GM23338 (cell line): ENCODE measurements around the gene UHMK1. TPM values are rescaled to one million over a fixed set of nuclear protein-coding genes. Genes with fewer than 3 reads are reported as not detected.

Experiments used
- ATAC-seq: fragments of 200-7000 bp; cut with Tn5 transposase; 3 replicates; pipeline ENCODE4 v1.9.1; 2020
- DNase-seq: peaks from one replicate; pipeline ENCODE4 v3.0.0-alpha.2; 2015; ENCODE audit warnings: low spot score
- H2AFZ ChIP-seq: fragments of 200-600 bp; sonication (generic); 2 replicates; pipeline ENCODE4 v1.8.0; 2016; ENCODE audit warnings: antibody characterized with exemption, mild to moderate bottlenecking, moderate library complexity
- H3F3A ChIP-seq: fragments of 200-600 bp; sonication (generic); replicated peaks from 2 replicates; pipeline ENCODE4 v1.8.0; 2017; ENCODE audit warnings: antibody characterized with exemption, mixed run types, low read depth
- H3K27ac ChIP-seq: fragments of 200-600 bp; sonication (generic); 2 replicates; pipeline ENCODE4 v1.6.1; 2016; ENCODE audit warnings: low read depth
- H3K27me3 ChIP-seq: fragments of 200-600 bp; sonication (generic); 2 replicates; pipeline ENCODE4 v1.8.0; 2016; ENCODE audit warnings: mild to moderate bottlenecking, mixed run types, moderate library complexity; ENCODE audit not compliant: insufficient read depth
- H3K36me3 ChIP-seq: fragments of 200-600 bp; sonication (generic); 2 replicates; pipeline ENCODE4 v1.8.0; 2016; ENCODE audit warnings: mild to moderate bottlenecking; ENCODE audit not compliant: insufficient read depth
- H3K4me1 ChIP-seq: fragments of 200-600 bp; sonication (generic); 2 replicates; pipeline ENCODE4 v1.8.0; 2016; ENCODE audit warnings: mild to moderate bottlenecking, moderate library complexity; ENCODE audit not compliant: insufficient read depth
- H3K4me2 ChIP-seq: fragments of 200-600 bp; sonication (generic); 2 replicates; pipeline ENCODE4 v1.7.1; 2017; ENCODE audit warnings: mixed run types
- H3K4me3 ChIP-seq: fragments of 200-600 bp; sonication (generic); 2 replicates; pipeline ENCODE4 v1.6.1; 2016; ENCODE audit warnings: mixed run types
- H3K79me2 ChIP-seq: fragments of 200-600 bp; sonication (generic); replicated peaks from 2 replicates; pipeline ENCODE4 v1.8.0; 2017; ENCODE audit warnings: mild to moderate bottlenecking; ENCODE audit not compliant: insufficient read depth
- H3K9me2 ChIP-seq: fragments of 200-600 bp; sonication (generic); 2 replicates; pipeline ENCODE4 v1.8.0; 2017; ENCODE audit not compliant: insufficient read depth
- H4K20me1 ChIP-seq: fragments of 200-600 bp; sonication (generic); replicated peaks from 2 replicates; pipeline ENCODE4 v1.8.0; 2017; ENCODE audit warnings: mild to moderate bottlenecking; ENCODE audit not compliant: insufficient read depth
- H3K27ac Mint-ChIP-seq: 2 replicates; pipeline ENCODE4 v1.8.0; 2020; ENCODE audit warnings: inconsistent platforms, mild to moderate bottlenecking, moderate library complexity, mixed read lengths
- H3K27me3 Mint-ChIP-seq: 3 replicates; pipeline ENCODE4 v1.8.0; 2022; ENCODE audit warnings: low read depth, mild to moderate bottlenecking, moderate library complexity, mixed read lengths, inconsistent platforms; ENCODE audit not compliant: insufficient read depth, poor library complexity
- H3K36me3 Mint-ChIP-seq: 3 replicates; pipeline ENCODE4 v1.8.0; 2021; ENCODE audit warnings: low read depth, mild to moderate bottlenecking, inconsistent platforms, moderate library complexity, mixed read lengths
- H3K4me1 Mint-ChIP-seq: 3 replicates; pipeline ENCODE4 v1.8.0; 2020; ENCODE audit warnings: mild to moderate bottlenecking, inconsistent platforms, mixed read lengths
- H3K4me3 Mint-ChIP-seq: 3 replicates; pipeline ENCODE4 v1.8.0; 2021; ENCODE audit warnings: moderate library complexity, mild to moderate bottlenecking, inconsistent platforms, mixed read lengths
- H3K9me3 Mint-ChIP-seq: 3 replicates; pipeline ENCODE4 v1.8.0; 2020; ENCODE audit warnings: moderate library complexity, mild to moderate bottlenecking, inconsistent platforms, mixed read lengths
- CREB1 ChIP-seq: fragments of 250-450 bp; sonication (Bioruptor Pico); IDR thresholded peaks from 2 replicates; pipeline ENCODE4 v1.5.0; 2020; ENCODE audit warnings: low read depth, mild to moderate bottlenecking, moderate library complexity
- EZH2 ChIP-seq: fragments of 200-600 bp; sonication (generic); IDR thresholded peaks from one replicate; pipeline ENCODE4 v1.8.0; 2017; ENCODE audit warnings: antibody characterized with exemption, mild to moderate bottlenecking, low read depth; ENCODE audit not compliant: unreplicated experiment
- EZH2phosphoT487 ChIP-seq: fragments of 200-600 bp; sonication (generic); IDR thresholded peaks from one replicate; pipeline ENCODE4 v1.8.1; 2018; ENCODE audit warnings: antibody characterized with exemption; ENCODE audit not compliant: unreplicated experiment
- NANOG ChIP-seq: IDR thresholded peaks from 2 replicates; pipeline ENCODE4 v1.6.1; 2016; ENCODE audit warnings: antibody characterized with exemption, borderline replicate concordance
- STAT1 ChIP-seq: IDR thresholded peaks from one replicate; pipeline ENCODE4 v1.6.1; 2016; ENCODE audit warnings: antibody characterized with exemption; ENCODE audit not compliant: unreplicated experiment
- ZNF114 ChIP-seq: fragments of 250-450 bp; sonication (Bioruptor Pico); IDR thresholded peaks from 2 replicates; pipeline ENCODE4 v1.5.0; 2020; ENCODE audit warnings: mild to moderate bottlenecking, moderate library complexity
- ZNF331 ChIP-seq: fragments of 250-450 bp; sonication (Bioruptor Pico); IDR thresholded peaks from 2 replicates; pipeline ENCODE4 v1.5.0; 2020; ENCODE audit warnings: low read depth, mild to moderate bottlenecking, moderate library complexity
- polyA plus RNA-seq: library from polyadenylated mRNA; unstranded; fragments of >200 nt; fragmentation: Nextera tagmentation; extraction: Ambion mirVana; gene quantifications from 2 replicates; pipeline ENCODE4 v1.2.1, GENCODE V29; 2016
- total RNA-seq: library from RNA; depleted of rRNA; stranded (reverse); fragments of >200 nt; shearing (Covaris generic); gene quantifications from 2 replicates; pipeline ENCODE4 v1.2.3, GENCODE V29; 2014
- TF ChIP-seq, protein P1 (sequence below): fragments of 250-450 bp; sonication (Bioruptor Pico); IDR thresholded peaks from 2 replicates; pipeline ENCODE4 v1.5.0; 2020; ENCODE audit warnings: mild to moderate bottlenecking, moderate library complexity
- TF ChIP-seq, protein P2 (sequence below), 2 experiments: fragments of 200-600 bp in 1 of 2; sonication (generic) in 1 of 2; conservative IDR thresholded peaks; 2 replicates each; pipeline versions ENCODE4 v1.5.1 to v1.6.1; 2016 to 2017; ENCODE audit warnings: antibody characterized with exemption in 2 of 2, low read depth in 2 of 2, mild to moderate bottlenecking in 2 of 2, moderate library complexity in 1 of 2

The UHMK1 gene
- total and polyA plus RNA-seq, 2 experiments from 2014 or later = 8.6 to 28.3 TPM

DNA sequence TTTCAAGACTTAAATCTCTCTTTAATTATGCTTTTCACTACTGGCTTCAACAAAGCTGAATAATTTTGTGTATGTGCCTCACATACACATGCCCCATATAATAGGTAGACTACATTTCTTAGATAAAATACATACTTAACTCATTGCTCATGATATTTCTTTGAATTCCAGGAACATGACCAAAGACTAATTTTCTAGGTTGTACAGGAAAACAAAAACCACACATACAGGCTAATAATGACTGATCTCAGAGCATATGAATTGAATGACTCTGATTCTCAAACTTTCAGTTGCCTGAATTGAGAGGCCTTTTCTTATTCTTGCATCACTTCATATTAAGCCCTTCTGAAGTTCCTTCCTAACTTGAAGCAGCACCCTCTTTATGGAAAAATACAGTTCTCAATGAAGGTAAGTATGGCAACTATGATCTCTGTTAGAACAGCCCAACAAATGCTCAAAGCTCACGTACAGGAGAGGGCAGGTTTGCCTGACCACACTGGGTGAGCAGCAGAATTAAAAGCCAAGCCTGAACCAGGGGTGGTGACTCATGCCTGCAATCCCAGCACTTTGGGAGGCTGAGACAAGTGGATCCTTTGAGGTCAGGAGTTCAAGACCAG, 41.3 kb downstream of the UHMK1 start:
- Histone ChIP-seq H3K9me2 (0 out of 2 replicates have a peak, but pooled peaks cover under 1% of the 10 kb centered on the region), H3K4me2 (no peak overlapping the region), H3K27me3 (no peaks in the 10 kb centered on the region), H3K27ac (no peak overlapping the region), H4K20me1 (no peaks in the 10 kb centered on the region), H3K4me1 (no peaks in the 10 kb centered on the region), H3K36me3 (no peaks in the 10 kb centered on the region; the same call in 1 of the 2 replicates), H2AFZ (no peak overlapping the region), H3F3A (no peaks in the 10 kb centered on the region), H3K79me2 (no peaks in the 10 kb centered on the region), H3K4me3 (no peak overlapping the region)
- Mint-ChIP-seq H3K27ac (no peak overlapping the region), H3K4me3 (no peak overlapping the region), H3K36me3 (no peaks in the 10 kb centered on the region; the same call in 2 of the 3 replicates), H3K27me3 (peaks cover 2% of the 10 kb centered on the region), H3K4me1 (no peaks in the 10 kb centered on the region), H3K9me3 (no peaks in the 10 kb centered on the region)
- no peak for TF ChIP-seq CREB1 (CRISPR knock-in tag)
- no peak for DNase-seq
- no peak for ATAC-seq

- no peaks in the 10 kb centered on the region for H4K20me1 ChIP-seq
- H3K4me2 ChIP-seq = no peak overlapping the region
- no peak for DNase-seq
- H3K4me3 ChIP-seq = no peak overlapping the region
- Mint-ChIP-seq H3K27ac (no peak overlapping the region), H3K4me1 (no peaks in the 10 kb centered on the region), H3K9me3 (no peaks in the 10 kb centered on the region), H3K36me3 (no peaks in the 10 kb centered on the region; the same call in 2 of the 3 replicates), H3K4me3 (no peak overlapping the region), H3K27me3 (no peaks in the 10 kb centered on the region)
- no peak overlapping the region for H2AFZ ChIP-seq
- no peaks in the 10 kb centered on the region; the same call in 1 of the 2 replicates for H3K36me3 ChIP-seq
- H3F3A ChIP-seq = no peaks in the 10 kb centered on the region
- H3K27ac ChIP-seq = no peak overlapping the region
- ATAC-seq = no peak
- H3K79me2 ChIP-seq = no peaks in the 10 kb centered on the region
- 0 out of 2 replicates have a peak, but pooled peaks cover 4% of the 10 kb centered on the region for H3K9me2 ChIP-seq
- H3K27me3 ChIP-seq = no peaks in the 10 kb centered on the region
- no peaks in the 10 kb centered on the region for H3K4me1 ChIP-seq
- no peak for TF ChIP-seq CREB1 (CRISPR knock-in tag)
- TF ChIP-seq EZH2phosphoT487 = no peak
- TF ChIP-seq STAT1 = no peak
- TF ChIP-seq ZNF331 (CRISPR knock-in tag) = no peak
- TF ChIP-seq NANOG = no peak
- TF ChIP-seq EZH2 = no peak
- TF ChIP-seq, protein P1, sequence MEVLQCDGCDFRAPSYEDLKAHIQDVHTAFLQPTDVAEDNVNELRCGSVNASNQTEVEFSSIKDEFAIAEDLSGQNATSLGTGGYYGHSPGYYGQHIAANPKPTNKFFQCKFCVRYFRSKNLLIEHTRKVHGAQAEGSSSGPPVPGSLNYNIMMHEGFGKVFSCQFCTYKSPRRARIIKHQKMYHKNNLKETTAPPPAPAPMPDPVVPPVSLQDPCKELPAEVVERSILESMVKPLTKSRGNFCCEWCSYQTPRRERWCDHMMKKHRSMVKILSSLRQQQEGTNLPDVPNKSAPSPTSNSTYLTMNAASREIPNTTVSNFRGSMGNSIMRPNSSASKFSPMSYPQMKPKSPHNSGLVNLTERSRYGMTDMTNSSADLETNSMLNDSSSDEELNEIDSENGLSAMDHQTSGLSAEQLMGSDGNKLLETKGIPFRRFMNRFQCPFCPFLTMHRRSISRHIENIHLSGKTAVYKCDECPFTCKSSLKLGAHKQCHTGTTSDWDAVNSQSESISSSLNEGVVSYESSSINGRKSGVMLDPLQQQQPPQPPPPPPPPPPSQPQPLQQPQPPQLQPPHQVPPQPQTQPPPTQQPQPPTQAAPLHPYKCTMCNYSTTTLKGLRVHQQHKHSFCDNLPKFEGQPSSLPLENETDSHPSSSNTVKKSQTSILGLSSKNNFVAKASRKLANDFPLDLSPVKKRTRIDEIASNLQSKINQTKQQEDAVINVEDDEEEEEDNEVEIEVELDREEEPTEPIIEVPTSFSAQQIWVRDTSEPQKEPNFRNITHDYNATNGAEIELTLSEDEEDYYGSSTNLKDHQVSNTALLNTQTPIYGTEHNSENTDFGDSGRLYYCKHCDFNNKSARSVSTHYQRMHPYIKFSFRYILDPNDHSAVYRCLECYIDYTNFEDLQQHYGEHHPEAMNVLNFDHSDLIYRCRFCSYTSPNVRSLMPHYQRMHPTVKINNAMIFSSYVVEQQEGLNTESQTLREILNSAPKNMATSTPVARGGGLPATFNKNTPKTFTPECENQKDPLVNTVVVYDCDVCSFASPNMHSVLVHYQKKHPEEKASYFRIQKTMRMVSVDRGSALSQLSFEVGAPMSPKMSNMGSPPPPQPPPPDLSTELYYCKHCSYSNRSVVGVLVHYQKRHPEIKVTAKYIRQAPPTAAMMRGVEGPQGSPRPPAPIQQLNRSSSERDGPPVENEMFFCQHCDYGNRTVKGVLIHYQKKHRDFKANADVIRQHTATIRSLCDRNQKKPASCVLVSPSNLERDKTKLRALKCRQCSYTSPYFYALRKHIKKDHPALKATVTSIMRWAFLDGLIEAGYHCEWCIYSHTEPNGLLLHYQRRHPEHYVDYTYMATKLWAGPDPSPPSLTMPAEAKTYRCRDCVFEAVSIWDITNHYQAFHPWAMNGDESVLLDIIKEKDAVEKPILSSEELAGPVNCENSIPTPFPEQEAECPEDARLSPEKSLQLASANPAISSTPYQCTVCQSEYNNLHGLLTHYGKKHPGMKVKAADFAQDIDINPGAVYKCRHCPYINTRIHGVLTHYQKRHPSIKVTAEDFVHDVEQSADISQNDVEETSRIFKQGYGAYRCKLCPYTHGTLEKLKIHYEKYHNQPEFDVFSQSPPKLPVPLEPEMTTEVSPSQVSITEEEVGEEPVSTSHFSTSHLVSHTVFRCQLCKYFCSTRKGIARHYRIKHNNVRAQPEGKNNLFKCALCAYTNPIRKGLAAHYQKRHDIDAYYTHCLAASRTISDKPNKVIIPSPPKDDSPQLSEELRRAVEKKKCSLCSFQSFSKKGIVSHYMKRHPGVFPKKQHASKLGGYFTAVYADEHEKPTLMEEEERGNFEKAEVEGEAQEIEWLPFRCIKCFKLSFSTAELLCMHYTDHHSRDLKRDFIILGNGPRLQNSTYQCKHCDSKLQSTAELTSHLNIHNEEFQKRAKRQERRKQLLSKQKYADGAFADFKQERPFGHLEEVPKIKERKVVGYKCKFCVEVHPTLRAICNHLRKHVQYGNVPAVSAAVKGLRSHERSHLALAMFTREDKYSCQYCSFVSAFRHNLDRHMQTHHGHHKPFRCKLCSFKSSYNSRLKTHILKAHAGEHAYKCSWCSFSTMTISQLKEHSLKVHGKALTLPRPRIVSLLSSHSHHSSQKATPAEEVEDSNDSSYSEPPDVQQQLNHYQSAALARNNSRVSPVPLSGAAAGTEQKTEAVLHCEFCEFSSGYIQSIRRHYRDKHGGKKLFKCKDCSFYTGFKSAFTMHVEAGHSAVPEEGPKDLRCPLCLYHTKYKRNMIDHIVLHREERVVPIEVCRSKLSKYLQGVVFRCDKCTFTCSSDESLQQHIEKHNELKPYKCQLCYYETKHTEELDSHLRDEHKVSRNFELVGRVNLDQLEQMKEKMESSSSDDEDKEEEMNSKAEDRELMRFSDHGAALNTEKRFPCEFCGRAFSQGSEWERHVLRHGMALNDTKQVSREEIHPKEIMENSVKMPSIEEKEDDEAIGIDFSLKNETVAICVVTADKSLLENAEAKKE (CRISPR knock-in tag) = no peak
- TF ChIP-seq, protein P2, sequence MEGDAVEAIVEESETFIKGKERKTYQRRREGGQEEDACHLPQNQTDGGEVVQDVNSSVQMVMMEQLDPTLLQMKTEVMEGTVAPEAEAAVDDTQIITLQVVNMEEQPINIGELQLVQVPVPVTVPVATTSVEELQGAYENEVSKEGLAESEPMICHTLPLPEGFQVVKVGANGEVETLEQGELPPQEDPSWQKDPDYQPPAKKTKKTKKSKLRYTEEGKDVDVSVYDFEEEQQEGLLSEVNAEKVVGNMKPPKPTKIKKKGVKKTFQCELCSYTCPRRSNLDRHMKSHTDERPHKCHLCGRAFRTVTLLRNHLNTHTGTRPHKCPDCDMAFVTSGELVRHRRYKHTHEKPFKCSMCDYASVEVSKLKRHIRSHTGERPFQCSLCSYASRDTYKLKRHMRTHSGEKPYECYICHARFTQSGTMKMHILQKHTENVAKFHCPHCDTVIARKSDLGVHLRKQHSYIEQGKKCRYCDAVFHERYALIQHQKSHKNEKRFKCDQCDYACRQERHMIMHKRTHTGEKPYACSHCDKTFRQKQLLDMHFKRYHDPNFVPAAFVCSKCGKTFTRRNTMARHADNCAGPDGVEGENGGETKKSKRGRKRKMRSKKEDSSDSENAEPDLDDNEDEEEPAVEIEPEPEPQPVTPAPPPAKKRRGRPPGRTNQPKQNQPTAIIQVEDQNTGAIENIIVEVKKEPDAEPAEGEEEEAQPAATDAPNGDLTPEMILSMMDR (conservative IDR thresholded peaks at IDR 0.05; ENCODE audit: low read depth in 2 of 2) = no peak
- TF ChIP-seq ZNF114 (CRISPR knock-in tag) = no peak
These were observed 44.1 kb downstream of the UHMK1 start for GRCh38 chr1:162541619-162542141.
